SH-SY5Y (cell line): ENCODE measurements around the gene TXNL4A.

Experiments used
- GATA2 ChIP-seq: IDR thresholded peaks from 2 replicates; pipeline ENCODE4 v1.6.1; 2011; ENCODE audit warnings: mild to moderate bottlenecking, low read depth, low read length
- GATA3 ChIP-seq: IDR thresholded peaks from 2 replicates; pipeline ENCODE4 v1.6.1; 2011; ENCODE audit warnings: low read depth, mild to moderate bottlenecking, low read length, moderate library complexity

GRCh38 chr18:79936641-79937040 is 51.7 kb downstream of the TXNL4A start:
- TF ChIP-seq GATA2: no peak
- TF ChIP-seq GATA3: no peak
